ENCODE measurements around the gene DNAH9.

DNAH9 gene

DNA sequence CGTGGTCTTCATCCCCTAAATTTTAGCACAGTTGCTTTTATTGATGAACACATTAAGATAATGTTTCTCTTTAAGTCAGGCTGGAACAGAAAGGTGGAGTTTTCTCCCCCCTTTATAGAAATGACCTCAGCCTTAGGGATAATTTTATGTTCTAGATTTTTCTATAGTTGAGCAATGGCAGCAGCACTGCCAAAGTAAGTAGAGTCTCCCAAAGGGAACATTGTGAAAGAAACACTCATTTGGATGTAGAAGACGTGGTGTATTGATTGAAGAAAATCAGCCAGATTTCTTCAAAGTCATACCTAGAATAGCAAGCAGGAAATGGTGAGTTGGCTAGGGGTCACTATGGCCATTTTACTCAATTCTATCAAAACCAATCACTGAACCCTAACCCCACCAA is 122.5 kb downstream of the DNAH9 start:
- no peak overlapping the region for H3K4me3 ChIP-seq (ENCODE audit: low read depth, low read length)
- no peak for TF ChIP-seq CTCF (IDR thresholded peaks at IDR 0.05; ENCODE audit: low read depth, low read length)
- no peak for DNase-seq (ENCODE audit: low read depth, low spot score)
- in situ Hi-C loops (cut with HindIII; ENCODE audit: low sequenced_read_pairs): no loop called here

DNA sequence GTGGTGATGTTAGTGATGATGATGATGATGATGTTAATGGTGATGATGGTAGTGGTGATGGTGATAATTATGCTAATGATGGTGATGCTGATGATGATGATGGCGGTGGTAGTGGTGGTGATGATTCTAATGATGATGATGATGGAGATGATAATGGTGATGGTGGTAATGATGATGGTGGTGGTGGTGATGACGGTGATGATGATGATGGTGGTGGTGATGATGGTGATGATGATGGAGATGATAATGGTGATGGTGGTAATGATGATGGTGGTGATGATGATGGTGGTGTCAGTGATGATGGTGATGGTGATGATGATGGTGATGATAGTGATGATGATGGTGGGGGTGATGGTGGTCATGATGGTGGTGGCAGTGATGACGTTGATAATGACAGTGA is 132.5 kb downstream of the DNAH9 start:
- DNase-seq (ENCODE audit: low read depth, low spot score): no peak
- in situ Hi-C loops (cut with HindIII; ENCODE audit: low sequenced_read_pairs): no loop called here
- no peak overlapping the region for H3K4me3 ChIP-seq (ENCODE audit: low read depth, low read length)
- TF ChIP-seq CTCF (IDR thresholded peaks at IDR 0.05; ENCODE audit: low read depth, low read length): no peak

GRCh38 chr17:11736613-11737312 is 138.5 kb downstream of the DNAH9 start:
- in situ Hi-C loops (cut with HindIII; ENCODE audit: low sequenced_read_pairs): no loop called here
- DNase-seq (ENCODE audit: low read depth, low spot score): no peak
- TF ChIP-seq CTCF (IDR thresholded peaks at IDR 0.05; ENCODE audit: low read depth, low read length): no peak
- no peak overlapping the region for H3K4me3 ChIP-seq (ENCODE audit: low read depth, low read length)

DNA sequence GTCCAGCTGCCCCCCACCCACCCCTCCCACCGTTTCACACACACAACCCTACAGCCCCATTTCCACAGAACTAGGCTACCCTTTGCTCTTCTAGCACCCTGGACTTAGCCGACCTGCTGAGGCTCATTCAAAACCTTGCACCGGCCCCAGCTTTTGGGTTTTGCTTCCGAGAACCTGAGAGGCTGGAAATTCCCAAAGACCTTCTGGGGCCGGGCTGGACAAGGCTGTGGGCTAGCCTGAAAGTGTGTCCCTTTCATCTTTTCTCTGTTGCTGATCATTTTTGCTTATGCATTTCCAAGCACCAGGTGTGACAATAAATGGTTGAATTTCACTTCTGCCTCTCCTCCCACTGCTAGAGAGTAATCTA is 139.0 kb downstream of the DNAH9 start:
- TF ChIP-seq CTCF (IDR thresholded peaks at IDR 0.05; ENCODE audit: low read depth, low read length): no peak
- DNase-seq (ENCODE audit: low read depth, low spot score): no peak
- in situ Hi-C loops (cut with HindIII; ENCODE audit: low sequenced_read_pairs): no loop called here
- H3K4me3 ChIP-seq (ENCODE audit: low read depth, low read length): no peak overlapping the region

- in situ Hi-C loops (cut with HindIII; ENCODE audit: low sequenced_read_pairs): no loop called here
- H3K4me3 ChIP-seq (ENCODE audit: low read depth, low read length): no peak overlapping the region
- DNase-seq (ENCODE audit: low read depth, low spot score): no peak
- TF ChIP-seq CTCF (IDR thresholded peaks at IDR 0.05; ENCODE audit: low read depth, low read length): no peak
Measured at GRCh38 chr17:11738151-11738550, 139.9 kb downstream of the DNAH9 start.

- no peak for DNase-seq (ENCODE audit: low read depth, low spot score)
- in situ Hi-C loops (cut with HindIII; ENCODE audit: low sequenced_read_pairs): no loop called here
- no peak for TF ChIP-seq CTCF (IDR thresholded peaks at IDR 0.05; ENCODE audit: low read depth, low read length)
- H3K4me3 ChIP-seq (ENCODE audit: low read depth, low read length): no peak overlapping the region
Measured at GRCh38 chr17:11739351-11739750, 141.1 kb downstream of the DNAH9 start.
